K562 (cell line): ENCODE results near the gene CREB3L1. TPM values are rescaled to one million over a fixed set of nuclear protein-coding genes. Genes with fewer than 3 reads are reported as not detected.

ENCODE experiments used
- FOXK1 ChIP-seq: sonication (generic); formaldehyde crosslinking; IDR thresholded peaks from 2 replicates; pipeline ENCODE4 v1.8.0; 2022; ENCODE audit warnings: missing genetic modification reagents, mild to moderate bottlenecking, borderline replicate concordance
- JUND ChIP-seq, 2 experiments: IDR thresholded peaks; 2 replicates in 1 of 2; 3 replicates in 1 of 2; pipeline ENCODE4 v1.6.1; 2011; ENCODE audit warnings: borderline replicate concordance in 2 of 2, low read depth in 2 of 2, low read length in 2 of 2, improper control_type of control experiment in 1 of 2, missing biosample characterization in 1 of 2, missing genetic modification characterization in 1 of 2, missing genetic modification reagents in 1 of 2
- SMAD3 ChIP-seq: fragments of 450-650 bp; formaldehyde crosslinking; conservative IDR thresholded peaks from 2 replicates; pipeline ENCODE4 v1.4.0; 2020; ENCODE audit warnings: mild to moderate bottlenecking
- ZNF512 ChIP-seq: IDR thresholded peaks from 2 replicates; pipeline ENCODE4 v1.6.1; 2016; ENCODE audit warnings: missing genetic modification characterization, missing compliant biosample characterization
- polyA plus RNA-seq, 8 experiments: library from polyadenylated mRNA; depleted of rRNA in 4 of 8; stranded (reverse) in 5 of 8; unstranded in 3 of 8; fragments of >200 nt; fragmentation: Nextera tagmentation in 2 of 8; fragmentation: Illumina TruSeq in 1 of 8; extraction: Ambion mirVana in 2 of 8; extraction: Trizol in 1 of 8; gene quantifications; 2 replicates each; pipeline versions ENCODE4 v1.2.1 to v1.2.3, GENCODE V29; 2011 to 2014; ENCODE audit warnings: inconsistent platforms in 1 of 8, missing spikeins in 1 of 8
- total RNA-seq, 7 experiments: library from RNA; depleted of rRNA in 6 of 7; stranded (reverse); fragments of >200 nt in 6 of 7; fragmentation: Illumina TruSeq in 2 of 7; extraction: Trizol in 2 of 7; gene quantifications; 2 replicates each; pipeline versions ENCODE4 v1.2.1 to v1.2.3, GENCODE V29; 2011 to 2021; ENCODE audit warnings: low replicate concordance in 1 of 7
- TF ChIP-seq, protein P1 (sequence below): sonication (generic); formaldehyde crosslinking; IDR thresholded peaks from 2 replicates; pipeline ENCODE4 v1.8.1; 2023; ENCODE audit warnings: mild to moderate bottlenecking, missing genetic modification reagents
- TF ChIP-seq, protein P2 (sequence below), 2 experiments: fragments of 250-450 bp in 1 of 2; fragments of 450-650 bp in 1 of 2; sonication (Bioruptor Pico) in 1 of 2; IDR thresholded peaks; 2 replicates each; pipeline versions ENCODE4 v1.6.1 to v1.8.0; 2016 to 2021; ENCODE audit warnings: mild to moderate bottlenecking in 2 of 2, moderate library complexity in 2 of 2, missing compliant biosample characterization in 1 of 2, missing genetic modification characterization in 1 of 2
- TF ChIP-seq, protein P3 (sequence below): sonication (generic); formaldehyde crosslinking; IDR thresholded peaks from 2 replicates; pipeline ENCODE4 v1.8.0; 2023; ENCODE audit warnings: mild to moderate bottlenecking, missing genetic modification reagents

The CREB3L1 gene
- total and polyA plus RNA-seq, 9 of the 15 experiments (the other 6 are each of a cell fraction or from before 2014, with no cell fraction given), result 1.2 to 27.6 (median 3.7) TPM

- TF ChIP-seq, protein P1, sequence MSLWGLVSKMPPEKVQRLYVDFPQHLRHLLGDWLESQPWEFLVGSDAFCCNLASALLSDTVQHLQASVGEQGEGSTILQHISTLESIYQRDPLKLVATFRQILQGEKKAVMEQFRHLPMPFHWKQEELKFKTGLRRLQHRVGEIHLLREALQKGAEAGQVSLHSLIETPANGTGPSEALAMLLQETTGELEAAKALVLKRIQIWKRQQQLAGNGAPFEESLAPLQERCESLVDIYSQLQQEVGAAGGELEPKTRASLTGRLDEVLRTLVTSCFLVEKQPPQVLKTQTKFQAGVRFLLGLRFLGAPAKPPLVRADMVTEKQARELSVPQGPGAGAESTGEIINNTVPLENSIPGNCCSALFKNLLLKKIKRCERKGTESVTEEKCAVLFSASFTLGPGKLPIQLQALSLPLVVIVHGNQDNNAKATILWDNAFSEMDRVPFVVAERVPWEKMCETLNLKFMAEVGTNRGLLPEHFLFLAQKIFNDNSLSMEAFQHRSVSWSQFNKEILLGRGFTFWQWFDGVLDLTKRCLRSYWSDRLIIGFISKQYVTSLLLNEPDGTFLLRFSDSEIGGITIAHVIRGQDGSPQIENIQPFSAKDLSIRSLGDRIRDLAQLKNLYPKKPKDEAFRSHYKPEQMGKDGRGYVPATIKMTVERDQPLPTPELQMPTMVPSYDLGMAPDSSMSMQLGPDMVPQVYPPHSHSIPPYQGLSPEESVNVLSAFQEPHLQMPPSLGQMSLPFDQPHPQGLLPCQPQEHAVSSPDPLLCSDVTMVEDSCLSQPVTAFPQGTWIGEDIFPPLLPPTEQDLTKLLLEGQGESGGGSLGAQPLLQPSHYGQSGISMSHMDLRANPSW (CRISPR knock-in tag), result 0 out of 2 replicates have a peak, but pooled peaks have one; percentile 50
- no peak for TF ChIP-seq ZNF512
- TF ChIP-seq SMAD3 (CRISPR knock-in tag), result no peak
- TF ChIP-seq, protein P2, sequence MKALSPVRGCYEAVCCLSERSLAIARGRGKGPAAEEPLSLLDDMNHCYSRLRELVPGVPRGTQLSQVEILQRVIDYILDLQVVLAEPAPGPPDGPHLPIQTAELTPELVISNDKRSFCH (CRISPR knock-in tag; IDR thresholded peaks at IDR 0.05), result no peak
- TF ChIP-seq, protein P2 (tag; IDR thresholded peaks at IDR 0.05), result peak; percentile 89; the same call in 1 of the 2 replicates
- TF ChIP-seq FOXK1, result peak; percentile 71; the same call in 1 of the 2 replicates
- TF ChIP-seq JUND (IDR thresholded peaks at IDR 0.05; ENCODE audit: borderline replicate concordance, low read depth, low read length), result 0 out of 2 replicates have a peak, but pooled peaks have one; percentile 10
- TF ChIP-seq JUND (tag; IDR thresholded peaks at IDR 0.05; ENCODE audit: borderline replicate concordance, low read depth, low read length), result peak; percentile 43; the same call in 1 of the 3 replicates
- TF ChIP-seq, protein P3, sequence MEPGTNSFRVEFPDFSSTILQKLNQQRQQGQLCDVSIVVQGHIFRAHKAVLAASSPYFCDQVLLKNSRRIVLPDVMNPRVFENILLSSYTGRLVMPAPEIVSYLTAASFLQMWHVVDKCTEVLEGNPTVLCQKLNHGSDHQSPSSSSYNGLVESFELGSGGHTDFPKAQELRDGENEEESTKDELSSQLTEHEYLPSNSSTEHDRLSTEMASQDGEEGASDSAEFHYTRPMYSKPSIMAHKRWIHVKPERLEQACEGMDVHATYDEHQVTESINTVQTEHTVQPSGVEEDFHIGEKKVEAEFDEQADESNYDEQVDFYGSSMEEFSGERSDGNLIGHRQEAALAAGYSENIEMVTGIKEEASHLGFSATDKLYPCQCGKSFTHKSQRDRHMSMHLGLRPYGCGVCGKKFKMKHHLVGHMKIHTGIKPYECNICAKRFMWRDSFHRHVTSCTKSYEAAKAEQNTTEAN, result peak; percentile 68; the same call in 1 of the 2 replicates
- TF ChIP-seq, all 486 proteins: peak for 36
These were observed 31.4 kb downstream of the CREB3L1 start (continued) for GRCh38 chr11:46308631-46309419.
